ENCODE measurements around the gene MYOZ2. TPM values are rescaled to one million over a fixed set of nuclear protein-coding genes. Genes with fewer than 3 reads are reported as not detected.

The MYOZ2 gene
- total RNA-seq, 4 donors from 2014 or later, result 0.50 to 2.1 (median 0.61) TPM

GRCh38 chr4:119233750-119234149, 98.1 kb downstream of the MYOZ2 start:
- Histone ChIP-seq H3K4me1 (peaks cover 15 to 39% (median 24%) of the 10 kb centered on the region in 4 donors), H3K9me3 (no peaks in the 10 kb centered on the region), H3K27me3 (no peaks in the 10 kb centered on the region), H3K4me3 (no peak overlapping the region), H3K27ac (replicated peaks in 1 of 4) (no peak overlapping the region), H3K36me3 (peaks cover 0 to 56% (median 42%) of the 10 kb centered on the region in 4 donors)
- TF ChIP-seq POLR2AphosphoS5 (IDR thresholded peaks at IDR 0.05), result no peak
- TF ChIP-seq CTCF (IDR thresholded peaks at IDR 0.05), result no peak
- no peak for TF ChIP-seq POLR2A (IDR thresholded peaks at IDR 0.05; ENCODE audit: low read depth)
- TF ChIP-seq EP300 (IDR thresholded peaks at IDR 0.05), result no peak
- intact Hi-C loops (cut with DNase I), result no loop called here
- 53% methylated on average over 3 of the region's 3 CpGs for WGBS
- DNase-seq (ENCODE audit: extremely low spot score), result no peak

GRCh38 chr4:119237201-119237600, 101.6 kb downstream of the MYOZ2 start:
- H3K36me3 ChIP-seq, result peaks cover 0 to 54% (median 41%) of the 10 kb centered on the region in 4 donors

More at GRCh38 chr4:119237201-119237600, 101.6 kb downstream of the MYOZ2 start:
- intact Hi-C loops (cut with DNase I), result no loop called here
- peaks cover 10 to 36% (median 24%) of the 10 kb centered on the region in 4 donors for H3K4me1 ChIP-seq
- no peak overlapping the region for H3K4me3 ChIP-seq
- H3K27me3 ChIP-seq, result no peaks in the 10 kb centered on the region
- H3K27ac ChIP-seq (replicated peaks in 1 of 4), result no peak overlapping the region
- 94% methylated on average over 9 of the region's 9 CpGs for WGBS
- H3K9me3 ChIP-seq, result no peaks in the 10 kb centered on the region
- no peak for TF ChIP-seq POLR2AphosphoS5 (IDR thresholded peaks at IDR 0.05)
- TF ChIP-seq EP300 (IDR thresholded peaks at IDR 0.05), result no peak
- TF ChIP-seq CTCF (IDR thresholded peaks at IDR 0.05), result no peak
- no peak for TF ChIP-seq POLR2A (IDR thresholded peaks at IDR 0.05; ENCODE audit: low read depth)
- DNase-seq (ENCODE audit: extremely low spot score), result no peak

Other genes with a start within 250 kb of the MYOZ2 start
- 1,000 to 10,000 TPM; 2,073 to 2,783 (median 2,517) TPM for gene SYNPO2, start 247.0 kb upstream of the MYOZ2 start, total RNA-seq
- gene USP53, start 76.9 kb downstream of the MYOZ2 start, total RNA-seq, result 100 to 1,000 TPM in 1 of 4 donors, 10 to 100 TPM in 3; 68.1 to 116 (median 78.4) TPM
- gene FABP2, start 186.3 kb downstream of the MYOZ2 start, total RNA-seq, result not detected

Data from esophagus muscularis mucosa (tissue), 4 donors.